Raji (cell line): ENCODE results near the gene DENND4C.

Experiments
- POLR2A ChIP-seq: IDR thresholded peaks from 2 replicates; pipeline ENCODE4 v1.6.1; 2011; ENCODE audit warnings: low read depth, low read length, control low read depth; ENCODE audit not compliant: insufficient read depth

DENND4C gene

GRCh38 chr9:19381656-19382055, 151.2 kb downstream of the DENND4C start:
- no peak for TF ChIP-seq POLR2A

DNA sequence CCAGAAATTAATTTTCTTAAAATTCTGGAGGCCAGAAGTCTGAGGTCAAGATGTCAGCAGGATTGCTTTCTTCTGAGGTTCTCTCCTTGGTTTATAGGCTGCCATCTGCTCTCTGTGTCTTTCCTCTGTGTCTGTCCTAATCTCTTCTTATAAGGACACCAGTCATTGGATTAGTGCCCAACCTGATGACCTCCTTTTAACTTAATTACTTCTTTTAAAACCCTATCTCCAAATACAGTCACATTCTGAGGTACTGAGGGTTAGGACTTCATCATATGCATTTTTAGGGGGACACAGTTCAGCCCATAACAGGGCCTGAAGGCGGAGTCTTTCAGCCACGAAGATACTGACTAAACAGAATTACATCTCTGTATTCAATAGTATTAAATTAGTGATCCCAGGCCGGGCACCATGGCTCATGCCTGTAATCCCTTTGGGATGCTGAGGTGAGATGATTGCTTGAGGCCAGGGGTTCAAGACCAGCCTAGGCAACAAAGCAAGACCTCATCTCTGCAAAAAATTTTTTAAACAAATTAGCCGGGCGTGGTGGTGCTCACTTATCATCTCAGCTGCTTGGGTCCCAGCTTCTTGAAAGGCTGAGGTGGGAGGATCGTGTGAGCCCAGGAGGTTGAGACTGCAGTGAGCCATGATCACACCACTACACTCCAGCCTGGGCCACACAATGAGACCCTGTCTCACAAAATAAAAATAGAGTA, 155.5 kb downstream of the DENND4C start:
- no peak for TF ChIP-seq POLR2A

GRCh38 chr9:19386502-19387044, 156.1 kb downstream of the DENND4C start:
- no peak for TF ChIP-seq POLR2A

DNA sequence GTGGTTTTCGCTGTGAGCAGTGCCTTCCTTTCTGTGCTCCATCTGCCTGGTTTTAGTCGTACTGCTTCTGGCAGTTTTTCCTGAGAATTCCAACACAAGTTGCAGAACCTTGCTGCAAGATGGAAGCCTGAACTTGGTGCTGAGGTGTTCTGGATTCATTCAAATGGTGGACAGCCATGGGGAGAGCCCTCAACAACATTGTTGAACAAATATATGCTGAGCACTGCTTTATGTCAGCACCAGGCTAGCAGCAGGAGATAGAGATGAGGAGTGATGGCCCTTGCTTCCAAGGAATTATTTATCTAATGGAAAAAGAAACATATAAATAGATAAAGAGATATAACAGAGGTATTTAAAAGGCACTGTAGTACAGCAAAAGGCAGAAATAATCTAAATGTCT, 156.8 kb downstream of the DENND4C start:
- no peak for TF ChIP-seq POLR2A

DNA sequence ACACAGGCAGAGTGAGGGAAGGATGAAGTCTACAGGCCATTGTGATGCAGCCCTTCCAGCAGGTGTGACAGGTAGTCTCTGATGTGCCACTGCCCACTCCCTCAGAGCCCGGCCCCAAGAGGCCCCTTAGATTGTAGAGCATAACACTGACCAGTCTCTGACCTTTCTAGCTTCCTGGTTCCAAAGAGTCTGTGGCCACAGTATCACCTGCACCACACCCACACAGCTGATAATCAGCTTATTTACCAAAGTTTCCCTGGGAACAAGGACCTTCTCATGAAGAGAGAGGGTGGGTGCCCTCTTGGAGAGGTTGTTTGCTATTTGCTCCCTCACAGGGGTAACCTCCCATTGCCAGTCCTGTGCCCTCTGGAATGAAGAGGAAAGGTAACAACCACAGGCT, 167.4 kb downstream of the DENND4C start:
- TF ChIP-seq POLR2A: no peak

GRCh38 chr9:19404283-19405075, 174.0 kb downstream of the DENND4C start:
- no peak for TF ChIP-seq POLR2A

DNA sequence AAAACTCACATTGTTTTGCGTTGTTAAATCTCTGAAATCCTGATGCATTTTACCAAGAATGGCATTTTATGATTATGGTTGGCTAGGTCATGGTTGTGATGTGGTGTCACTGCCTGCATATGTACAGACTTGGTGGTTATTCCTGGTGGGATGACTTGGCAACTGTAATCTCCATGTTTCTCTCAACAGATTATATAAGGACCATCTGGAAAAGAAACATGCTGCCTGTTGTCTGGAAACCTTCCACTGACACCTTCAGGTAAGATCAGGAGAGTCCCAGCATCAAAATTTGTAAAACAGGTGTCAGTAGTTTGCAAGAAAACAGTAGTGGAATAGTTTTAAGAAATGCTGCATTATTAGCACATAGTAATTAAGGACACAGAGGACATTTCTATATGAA, 175.3 kb downstream of the DENND4C start:
- no peak for TF ChIP-seq POLR2A

GRCh38 chr9:19408316-19408692, 177.8 kb downstream of the DENND4C start:
- TF ChIP-seq POLR2A: no peak

GRCh38 chr9:19408693-19409400, 178.4 kb downstream of the DENND4C start, which contains the start of gene ACER2:
TSS of gene ACER2 (plus strand) at chr9:19409009. CDS start at chr9:19409085, 76 bp downstream.
- TF ChIP-seq POLR2A: peak; percentile 75

DNA sequence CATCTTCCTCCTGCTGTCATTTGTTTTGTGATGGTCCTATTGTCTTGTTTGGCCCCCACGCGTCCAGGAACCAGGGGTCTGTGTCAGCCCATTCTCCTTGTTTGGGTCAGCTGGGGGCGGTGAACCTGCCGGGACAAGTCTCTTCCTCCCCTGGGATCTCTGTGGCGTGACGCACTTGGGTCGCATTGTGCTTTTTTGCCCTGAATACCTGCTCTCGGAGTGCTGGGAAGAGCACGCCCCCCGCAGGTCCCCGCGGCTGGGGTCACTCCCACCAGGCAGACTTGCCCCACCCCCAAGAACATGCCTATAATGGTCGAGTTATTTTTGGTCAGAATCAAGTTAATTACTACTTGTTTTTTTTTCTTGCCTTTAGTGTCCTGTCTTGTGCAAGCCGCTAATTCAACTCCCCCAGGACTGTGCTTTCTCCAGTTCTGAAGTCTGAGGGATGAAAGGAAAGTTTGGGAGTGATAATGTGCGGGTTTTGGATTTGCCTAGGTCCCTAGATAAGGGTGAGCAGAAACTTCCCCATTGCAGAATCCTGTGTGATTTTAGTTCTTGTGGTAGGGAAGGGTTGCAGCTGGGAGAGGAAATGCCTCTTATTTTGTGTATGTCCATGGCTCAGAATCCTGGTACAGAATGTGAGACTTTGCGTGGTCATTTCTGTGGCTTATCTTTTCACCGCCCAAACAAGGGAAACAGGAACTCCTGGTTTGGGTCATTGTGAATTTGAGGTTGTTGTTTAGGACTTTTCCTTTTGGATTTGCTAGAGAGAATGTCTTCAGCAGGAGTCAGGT, 179.1 kb downstream of the DENND4C start:
- no peak for TF ChIP-seq POLR2A

- no peak for TF ChIP-seq POLR2A
Measured at GRCh38 chr9:19410195-19410503, 179.7 kb downstream of the DENND4C start.

- TF ChIP-seq POLR2A: no peak
Measured at GRCh38 chr9:19410594-19410993, 180.1 kb downstream of the DENND4C start.

- no peak for TF ChIP-seq POLR2A
Measured at GRCh38 chr9:19411316-19411715, 180.8 kb downstream of the DENND4C start.

DNA sequence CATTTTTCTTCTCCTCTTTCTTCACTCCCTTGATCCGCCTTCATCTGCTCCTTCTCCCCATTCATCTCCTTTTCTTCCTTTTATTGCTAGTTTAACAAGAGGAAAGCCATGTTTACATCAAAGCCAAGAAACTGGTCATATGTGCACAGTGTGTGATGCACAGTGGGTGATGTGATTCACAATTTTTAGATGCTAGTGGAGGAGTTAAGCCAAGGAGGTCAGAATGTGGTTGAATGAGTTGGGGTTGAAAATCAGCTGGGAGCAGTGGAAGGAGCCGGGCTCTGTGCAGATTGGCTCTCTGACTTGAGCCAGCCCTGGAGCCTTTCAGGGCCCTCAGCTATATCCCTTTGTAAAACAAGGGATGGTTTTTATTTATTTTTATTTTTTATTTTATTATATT, 185.7 kb downstream of the DENND4C start:
- no peak for TF ChIP-seq POLR2A

GRCh38 chr9:19420877-19421276, 190.4 kb downstream of the DENND4C start:
- no peak for TF ChIP-seq POLR2A
